Right forelimb (tissue), 1 donor: ENCODE measurements around the gene SUMO1.
"Not testable (repeated sequence)": the region's sequence is repeated elsewhere in the genome, so short reads cannot be mapped to it uniquely, and the experiment has no call there.

Source experiments
- DNase-seq: peaks from one replicate; pipeline ENCODE4 v3.0.0-alpha.2; 2018

Gene SUMO1

DNA sequence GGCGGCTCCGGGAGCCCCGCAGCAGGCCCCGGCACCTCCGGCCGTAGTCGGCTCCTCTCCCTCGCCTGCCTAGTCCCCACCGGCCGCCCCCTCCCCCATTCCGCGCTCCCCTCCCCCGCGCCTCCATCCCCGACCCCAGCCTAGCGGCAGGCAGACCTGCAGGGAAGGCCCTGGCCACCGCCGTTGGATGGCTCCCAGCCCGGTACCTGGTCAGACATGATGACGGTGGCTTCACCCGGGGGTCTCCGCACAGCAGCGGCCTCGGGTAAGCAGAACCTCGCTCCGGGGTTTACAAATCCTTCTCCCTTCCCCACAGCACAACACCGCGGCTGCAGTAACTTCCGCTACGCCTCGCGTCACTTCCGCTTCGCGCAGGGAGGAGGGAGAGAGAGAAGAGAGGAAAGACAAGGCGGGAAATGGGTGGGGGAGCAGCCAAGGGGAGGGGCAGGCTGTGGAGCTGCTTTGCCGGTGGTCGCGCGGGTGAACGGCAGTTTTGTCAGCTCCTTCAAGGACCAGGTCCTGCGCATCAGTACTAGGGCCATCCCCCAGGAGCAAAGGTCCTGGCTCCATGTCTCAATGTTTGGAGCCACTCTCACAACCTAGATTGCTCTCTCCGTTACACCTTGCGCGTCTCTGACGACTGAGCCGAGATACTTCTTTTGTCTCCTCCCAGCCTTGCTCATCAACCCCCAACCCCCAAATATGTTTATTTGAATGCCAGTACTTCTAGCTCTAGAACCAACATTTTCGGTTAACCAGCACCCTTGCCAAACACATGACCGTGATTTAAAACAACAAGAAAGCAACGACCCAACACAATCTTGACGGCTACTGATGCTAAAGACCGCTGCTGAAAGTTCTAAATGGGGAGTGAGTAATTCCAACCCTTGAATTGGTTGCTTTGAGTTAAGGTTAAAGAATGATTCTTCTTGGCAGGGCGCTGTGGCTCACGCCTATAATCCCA, at the start of gene SUMO1:
Gene SUMO1 (minus strand): TSS at position 364 of the 964 bp plus-strand sequence. CDS start 146 bp downstream, at position 218.
- DNase-seq = peak; percentile 95

DNA sequence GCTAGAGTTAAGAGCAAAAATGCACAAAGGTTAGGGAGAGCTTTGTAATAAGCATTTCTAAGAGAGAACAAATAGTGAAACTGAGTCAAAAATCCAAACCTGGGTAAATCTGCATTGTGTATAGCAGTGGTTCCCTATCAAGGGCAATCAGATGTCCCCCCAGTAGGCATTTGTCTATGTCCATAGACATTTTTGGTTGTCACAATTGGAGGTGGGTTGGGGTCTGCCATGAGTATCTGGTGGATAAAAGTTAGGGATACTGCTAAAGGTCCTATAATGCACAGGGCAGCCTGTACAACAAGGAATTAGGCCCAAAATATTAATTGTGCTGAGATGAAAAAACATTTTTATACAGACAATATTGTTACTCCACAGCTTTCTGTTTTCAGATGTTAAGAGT, 48.2 kb upstream of the SUMO1 start:
- DNase-seq = no peak

DNA sequence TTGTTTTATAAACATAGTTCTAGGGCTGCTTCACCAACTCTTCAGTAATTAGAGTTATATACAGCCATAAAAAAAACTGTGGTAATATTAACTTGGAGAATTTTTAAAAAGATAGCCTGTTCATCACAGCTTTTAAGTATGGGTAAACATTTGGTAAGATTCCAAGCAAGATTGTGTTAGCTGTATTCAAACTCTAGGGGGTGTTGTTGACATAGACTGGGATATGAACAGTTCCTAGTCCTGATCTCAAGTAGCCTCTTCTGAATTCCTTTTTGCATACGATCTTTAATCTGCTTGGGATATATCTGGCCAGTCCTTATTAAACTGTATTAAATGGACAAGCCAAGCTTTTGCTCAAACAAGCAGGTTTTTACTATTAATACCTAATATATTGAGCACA, 40.5 kb upstream of the SUMO1 start:
- no peak for DNase-seq

DNA sequence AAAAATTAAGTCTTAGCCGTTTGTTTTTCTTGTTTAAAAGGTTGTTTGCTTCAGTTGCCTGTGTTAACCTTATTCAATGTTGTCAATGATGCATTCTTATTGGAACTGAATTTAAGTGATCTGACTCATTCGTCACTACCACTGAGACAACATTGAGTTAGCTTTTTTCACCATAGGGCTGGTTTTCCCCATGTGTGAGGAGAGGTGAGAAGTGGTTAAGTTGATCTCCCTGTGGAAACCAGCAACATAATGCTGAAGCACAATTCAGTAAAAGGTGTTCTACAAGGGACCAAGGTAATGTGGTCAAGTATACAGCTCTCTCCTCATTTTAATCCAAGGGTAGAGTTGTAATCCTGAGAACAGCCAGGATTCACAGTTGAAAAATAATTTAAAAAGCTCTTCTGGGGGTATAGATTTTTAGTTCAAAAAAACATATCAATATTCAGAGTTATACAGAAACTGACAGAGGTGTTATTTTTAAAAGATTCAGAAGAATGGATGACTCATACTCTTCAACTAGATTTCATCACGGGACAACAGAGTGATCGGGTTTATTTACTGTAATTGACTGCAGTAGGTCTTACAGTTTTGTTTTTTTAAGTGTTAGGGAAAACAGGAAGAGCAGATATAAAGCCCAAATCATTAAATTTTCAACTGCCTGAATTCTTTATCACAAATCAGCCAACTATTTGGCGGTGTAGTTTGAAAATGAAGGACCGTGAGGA, 39.8 kb upstream of the SUMO1 start:
- no peak for DNase-seq

DNA sequence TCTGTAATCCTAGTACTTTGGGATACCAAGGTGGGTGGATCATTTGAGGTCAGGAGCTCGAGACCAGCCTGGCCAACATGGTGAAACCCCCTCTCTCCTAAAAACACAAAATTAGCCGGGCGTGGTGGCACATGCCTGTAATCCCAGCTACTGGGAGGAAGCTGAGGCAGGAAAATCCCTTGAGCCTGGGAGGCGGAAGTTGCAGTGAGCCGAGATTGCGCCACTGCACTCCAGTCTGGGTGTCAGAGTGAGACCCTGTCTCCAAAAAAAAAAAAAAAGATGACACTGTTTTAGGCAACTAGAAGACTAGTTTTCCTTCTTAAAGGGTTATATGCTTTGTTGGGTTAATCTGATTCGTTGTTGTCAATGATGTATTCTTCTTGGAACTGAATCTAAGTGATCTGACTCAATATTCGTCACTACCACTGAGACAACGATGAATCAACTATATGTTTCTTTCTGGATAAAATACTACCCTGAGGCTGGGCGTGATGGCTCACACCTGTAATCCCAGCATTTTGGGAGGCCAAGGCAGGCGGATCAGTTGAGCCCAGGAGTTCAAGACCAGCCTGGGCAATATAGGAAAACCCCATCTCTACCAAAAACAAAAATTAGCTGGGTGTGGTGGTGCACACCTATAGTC, 37.8 kb upstream of the SUMO1 start:
- not testable (repeated sequence) for DNase-seq

DNA sequence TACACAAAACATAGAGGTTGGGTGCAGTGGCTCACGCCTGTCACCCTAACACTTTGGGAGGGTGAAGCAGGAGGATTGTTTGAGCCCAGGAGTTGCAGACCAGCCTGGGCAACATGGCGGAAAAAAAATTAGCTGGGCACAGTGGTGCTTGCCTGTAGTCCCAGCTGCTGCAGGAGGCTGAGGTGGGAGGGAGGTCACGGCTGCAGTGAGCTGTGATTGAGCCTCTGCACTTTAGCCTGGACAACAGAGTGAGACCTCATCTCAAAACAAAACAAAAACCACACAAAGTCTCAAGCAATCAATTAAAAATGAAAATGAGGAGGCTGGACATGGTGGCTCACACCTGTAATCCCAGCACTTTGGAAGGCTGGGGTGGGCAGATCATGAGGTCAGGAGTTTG, 32.1 kb upstream of the SUMO1 start:
- no peak for DNase-seq

DNA sequence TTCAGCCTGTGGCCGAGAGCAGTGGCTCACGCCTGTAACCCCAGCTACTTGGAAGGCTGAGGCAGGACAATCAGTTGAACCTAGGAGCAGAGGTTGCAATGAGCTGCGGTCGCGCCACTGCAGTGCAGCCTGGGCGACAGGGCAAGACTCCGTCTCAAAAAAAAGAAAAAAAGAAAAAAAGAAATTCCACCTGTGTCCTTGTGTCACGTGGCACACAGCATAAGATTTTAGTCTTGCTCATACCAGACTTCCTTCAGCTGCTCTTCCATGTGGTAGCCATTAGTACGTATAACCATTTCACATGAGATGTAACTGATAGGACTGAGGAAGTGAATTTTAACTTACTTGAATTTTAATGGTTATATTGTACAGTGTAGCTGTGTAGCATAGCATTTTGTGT, 31.2 kb upstream of the SUMO1 start:
- DNase-seq = no peak

DNA sequence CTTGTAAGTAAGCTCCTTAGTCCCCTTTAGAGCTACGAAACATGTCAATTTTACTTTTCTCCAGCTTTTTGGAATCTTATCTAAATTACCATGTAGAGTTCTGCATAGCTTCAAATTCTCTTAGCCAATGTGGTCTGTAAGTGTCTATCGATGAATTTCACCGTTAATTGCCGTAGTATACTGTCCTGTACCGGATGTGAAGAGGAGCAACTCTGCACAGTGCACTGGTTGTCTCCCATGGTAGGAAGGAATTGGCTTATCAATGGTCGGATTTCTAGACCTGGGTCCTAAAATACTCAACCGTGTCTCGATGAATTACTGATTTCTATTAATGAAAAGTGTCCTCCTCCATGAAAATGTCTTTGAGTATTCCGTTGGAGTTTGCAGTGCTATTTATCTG, 29.1 kb upstream of the SUMO1 start:
- DNase-seq = no peak

DNA sequence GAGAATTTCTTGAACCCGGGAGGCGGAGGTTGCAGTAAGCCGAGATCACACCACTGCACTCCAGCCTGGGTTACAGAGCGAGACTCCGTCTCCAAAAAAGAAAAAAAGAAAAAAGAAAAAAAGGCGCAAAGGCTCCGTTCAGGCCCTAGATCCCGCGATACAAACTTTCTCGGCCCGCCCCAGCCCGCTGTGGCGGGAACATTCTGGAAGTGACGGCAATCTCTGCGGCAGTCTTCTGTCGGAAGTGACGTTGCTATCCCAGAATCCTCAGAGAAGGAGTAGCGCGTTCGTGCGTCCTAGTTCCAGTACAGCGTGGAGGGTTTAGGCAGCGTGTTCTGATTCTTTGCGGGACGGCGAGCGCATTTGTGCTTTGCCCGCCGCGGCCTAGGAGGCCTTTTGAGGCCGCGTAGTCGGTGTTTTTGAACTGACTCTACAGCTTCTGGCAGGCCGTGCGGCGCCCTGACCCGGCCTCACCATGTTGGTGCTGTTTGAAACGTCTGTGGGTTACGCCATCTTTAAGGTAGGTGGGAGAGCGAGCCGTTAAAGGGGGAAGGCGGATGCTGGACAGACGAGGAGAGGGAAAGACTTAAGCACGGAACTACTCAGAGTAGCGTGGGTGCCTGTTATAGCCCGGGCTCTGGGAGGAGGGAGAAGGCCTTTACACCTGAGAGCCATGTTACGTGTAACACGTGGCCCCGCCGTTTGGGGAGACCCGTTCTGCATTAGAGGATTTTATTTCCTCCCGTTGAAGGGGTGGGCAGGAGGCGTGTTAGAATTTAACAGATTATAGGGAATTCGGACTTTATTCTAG, 27.3 kb upstream of the SUMO1 start, which contains the start of gene NOP58:
Gene NOP58 (plus strand): TSS at position 297 of the 811 bp plus-strand sequence. CDS start 179 bp downstream, at position 476.
- peak; percentile 95 for DNase-seq

DNA sequence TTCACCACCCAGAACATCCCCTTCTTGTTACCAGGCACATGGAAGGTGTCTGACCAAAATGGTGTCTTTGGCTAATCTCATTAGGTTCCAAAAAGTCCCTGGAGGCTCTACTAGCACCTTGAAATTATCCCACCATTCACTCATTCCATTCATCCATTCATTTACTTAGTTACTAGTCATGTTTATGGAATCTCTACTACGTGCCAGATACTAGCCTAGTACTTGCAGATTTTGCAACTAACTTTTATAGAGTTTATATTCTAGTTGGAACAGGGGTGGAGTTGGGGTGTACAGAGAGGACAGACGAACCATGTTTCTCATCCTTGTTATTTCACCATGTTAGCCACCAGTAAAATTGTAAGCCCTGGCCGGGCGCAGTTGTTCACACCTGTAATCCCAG, 23.1 kb upstream of the SUMO1 start:
- DNase-seq = no peak

DNA sequence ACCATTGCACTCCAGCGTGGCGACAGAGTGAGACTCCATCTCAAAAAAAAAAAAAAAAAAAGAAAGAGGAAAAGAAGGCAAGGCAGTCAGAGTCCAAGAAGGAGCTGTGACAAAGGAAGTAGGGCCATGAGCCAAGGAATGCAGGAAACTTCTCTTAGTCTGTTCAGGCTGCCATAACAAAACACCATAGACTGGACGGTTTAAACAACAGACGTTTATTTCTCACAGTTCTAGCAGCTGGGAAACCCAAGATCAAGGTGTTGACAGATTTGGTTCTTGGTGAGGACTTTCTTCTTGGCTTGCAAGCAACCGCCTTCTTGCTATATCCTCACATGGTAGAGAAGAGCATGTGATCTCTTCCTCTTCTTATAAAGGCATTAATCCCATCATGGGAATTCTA, 13.1 kb upstream of the SUMO1 start:
- DNase-seq = no peak

DNA sequence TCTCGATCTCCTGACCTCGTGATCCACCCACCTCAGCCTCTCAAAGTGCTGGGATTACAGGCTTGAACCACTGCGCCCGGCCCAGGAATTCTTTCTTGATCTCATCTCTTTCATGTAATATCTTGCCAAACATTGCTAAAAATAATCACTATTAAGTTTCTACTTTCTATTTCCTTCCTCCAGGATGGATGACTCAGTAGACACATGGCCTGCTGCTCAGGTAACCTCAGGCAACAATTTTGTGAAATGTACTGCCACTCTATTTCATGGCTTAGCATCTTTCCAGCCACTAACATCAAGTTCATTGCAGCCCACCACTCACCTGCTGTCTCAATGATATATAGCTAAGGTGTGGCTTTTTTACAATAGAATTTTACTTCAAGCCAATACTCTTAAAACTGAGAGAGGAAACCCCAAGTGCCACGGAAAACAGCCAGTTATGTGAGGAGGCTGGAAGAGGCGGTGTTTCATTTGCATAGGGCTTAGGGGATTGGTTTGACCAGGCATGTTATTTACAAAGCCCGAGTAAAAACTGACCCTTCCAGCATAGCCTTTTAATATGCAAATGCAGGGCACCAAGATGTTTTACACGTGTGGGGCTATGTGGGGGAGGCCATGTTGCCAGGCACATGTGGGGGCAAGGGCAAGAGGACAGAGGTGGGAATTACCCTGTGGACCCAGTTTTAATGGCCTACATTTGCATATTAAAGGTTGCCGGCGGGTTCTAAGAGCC, 11.3 kb upstream of the SUMO1 start:
- DNase-seq = no peak

DNA sequence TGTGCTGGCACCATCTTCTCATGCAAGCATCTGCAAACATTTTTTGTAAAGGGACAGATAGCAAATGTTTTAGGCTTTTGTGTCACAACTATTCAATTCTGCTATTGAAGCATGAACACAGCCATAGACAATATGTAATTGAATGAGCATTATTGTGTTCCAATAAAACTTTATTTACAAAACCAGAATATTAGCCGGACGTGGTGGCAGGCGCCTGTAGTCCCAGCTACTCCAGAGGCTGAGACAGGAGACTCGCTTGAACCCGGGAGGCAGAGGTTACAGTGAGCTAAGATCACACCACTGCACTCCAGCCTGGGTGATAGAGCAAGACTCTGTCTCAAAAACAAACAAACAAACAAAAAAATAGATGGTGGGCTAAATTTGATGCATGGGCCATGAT, 9.3 kb upstream of the SUMO1 start:
- DNase-seq = not testable (repeated sequence)

DNA sequence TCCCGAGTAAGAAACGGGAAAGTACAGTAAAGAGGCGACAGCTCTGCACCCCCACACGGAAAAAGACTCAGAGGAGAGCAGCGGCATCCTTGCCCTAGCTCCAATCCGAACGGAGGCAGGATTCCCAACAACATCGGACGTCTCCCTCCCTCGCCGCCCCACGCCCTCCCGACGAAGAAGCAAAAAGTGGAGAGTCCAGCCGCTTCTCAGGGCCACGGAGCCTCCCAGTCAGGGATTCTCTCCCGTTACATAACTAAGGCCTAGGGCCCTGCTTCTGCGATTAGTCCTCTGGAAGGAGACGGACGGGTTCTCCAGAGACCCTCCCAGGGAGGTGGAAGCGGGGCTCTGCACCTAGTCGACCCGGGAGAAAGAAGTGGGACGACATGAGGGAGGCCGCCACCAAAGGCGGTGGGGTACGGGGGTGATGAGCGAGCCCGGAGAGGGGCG, 587 bp downstream of the SUMO1 start:
- peak; percentile 65 for DNase-seq

DNA sequence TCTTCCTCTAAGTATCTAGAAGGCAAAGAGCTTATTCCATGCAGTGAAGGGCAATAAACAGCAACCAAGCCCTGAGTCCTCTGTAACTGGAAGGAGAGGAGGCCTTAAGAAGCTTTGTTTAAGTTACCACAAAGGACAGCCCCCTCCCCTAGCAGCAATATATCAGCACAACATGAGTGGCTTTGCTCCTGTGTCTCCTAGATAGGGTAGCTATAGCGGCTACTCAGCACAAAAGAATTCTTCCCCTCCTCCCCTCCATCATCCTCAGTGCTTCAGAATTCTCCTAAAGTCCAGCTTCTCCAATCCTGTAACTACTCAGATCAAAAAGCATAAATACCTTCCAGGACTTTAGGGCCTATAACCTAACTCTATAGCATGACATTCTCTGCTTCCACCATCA, 16.5 kb downstream of the SUMO1 start:
- no peak for DNase-seq

DNA sequence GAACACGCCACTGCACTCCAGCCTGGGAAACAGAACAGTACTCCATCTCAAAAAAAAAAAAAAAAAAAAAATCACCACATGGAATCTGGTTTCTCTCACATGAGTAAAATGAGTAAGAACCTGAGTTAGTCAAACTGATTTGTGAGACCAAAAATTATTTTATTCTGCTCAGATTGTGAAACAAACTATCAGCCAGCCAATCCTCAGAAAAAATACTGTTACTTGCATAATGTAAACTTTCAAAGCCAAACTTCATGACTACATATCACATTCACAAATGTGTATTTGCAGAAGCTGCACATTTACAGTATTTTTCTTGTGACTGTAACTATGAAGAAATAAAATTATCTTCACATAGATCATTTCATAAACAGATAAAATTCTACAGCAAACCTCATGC, 23.2 kb downstream of the SUMO1 start:
- DNase-seq = no peak

DNA sequence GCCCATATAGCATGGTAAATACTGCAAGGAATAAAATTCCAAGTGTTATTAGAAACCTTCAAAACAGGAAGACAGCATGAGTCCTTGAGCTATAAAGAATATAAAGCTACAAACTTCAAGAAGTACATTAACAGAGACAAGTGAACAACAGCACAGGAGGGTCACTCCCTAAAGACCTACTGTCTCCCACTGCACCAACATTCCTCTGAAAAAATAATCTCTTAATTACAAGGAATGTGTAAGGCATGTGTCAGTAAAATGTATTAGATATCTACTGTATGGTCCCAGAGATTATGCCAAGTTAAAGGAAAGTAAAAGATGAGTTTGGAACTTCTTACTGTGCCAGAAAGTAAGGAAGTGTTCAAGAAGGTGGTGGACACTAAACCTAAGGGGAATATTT, 29.9 kb downstream of the SUMO1 start:
- no peak for DNase-seq

DNA sequence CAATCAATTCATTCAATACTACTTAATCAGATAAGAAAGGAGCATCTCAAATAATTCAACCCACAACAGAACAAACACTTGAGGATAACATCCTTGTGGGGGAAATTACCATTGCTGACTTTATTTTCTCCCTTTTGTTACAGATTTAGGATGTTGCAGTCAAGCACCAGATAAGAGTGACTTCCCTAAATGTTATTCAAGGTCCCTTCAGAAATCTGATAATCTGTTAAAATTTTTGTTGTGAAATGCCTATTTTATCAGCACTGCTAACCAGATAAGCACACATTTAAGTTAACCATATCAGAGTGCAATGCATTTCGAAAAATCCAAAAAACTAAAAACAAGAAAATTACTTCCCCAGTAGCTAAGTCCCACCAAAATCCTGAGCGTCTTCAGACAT, 33.5 kb downstream of the SUMO1 start:
- no peak for DNase-seq

DNA sequence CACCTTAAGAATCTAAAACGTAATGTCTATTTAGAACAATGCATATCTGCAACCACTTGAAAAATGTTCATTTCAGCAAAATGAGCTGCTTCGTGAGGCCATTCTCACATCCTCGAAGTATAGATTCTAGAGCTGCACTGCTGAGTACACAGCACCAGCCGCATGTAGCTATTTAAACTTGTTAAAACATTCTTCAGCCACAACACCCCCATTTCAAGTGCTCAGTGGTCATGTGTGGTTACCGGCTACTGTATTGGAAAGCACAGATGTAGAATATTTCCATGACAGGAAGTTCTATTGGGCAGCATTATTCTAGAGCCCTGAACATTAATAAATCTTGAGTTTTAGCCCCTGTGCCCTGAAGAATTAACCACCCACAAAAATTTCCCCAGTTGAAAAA, 35.0 kb downstream of the SUMO1 start:
- DNase-seq = no peak

DNA sequence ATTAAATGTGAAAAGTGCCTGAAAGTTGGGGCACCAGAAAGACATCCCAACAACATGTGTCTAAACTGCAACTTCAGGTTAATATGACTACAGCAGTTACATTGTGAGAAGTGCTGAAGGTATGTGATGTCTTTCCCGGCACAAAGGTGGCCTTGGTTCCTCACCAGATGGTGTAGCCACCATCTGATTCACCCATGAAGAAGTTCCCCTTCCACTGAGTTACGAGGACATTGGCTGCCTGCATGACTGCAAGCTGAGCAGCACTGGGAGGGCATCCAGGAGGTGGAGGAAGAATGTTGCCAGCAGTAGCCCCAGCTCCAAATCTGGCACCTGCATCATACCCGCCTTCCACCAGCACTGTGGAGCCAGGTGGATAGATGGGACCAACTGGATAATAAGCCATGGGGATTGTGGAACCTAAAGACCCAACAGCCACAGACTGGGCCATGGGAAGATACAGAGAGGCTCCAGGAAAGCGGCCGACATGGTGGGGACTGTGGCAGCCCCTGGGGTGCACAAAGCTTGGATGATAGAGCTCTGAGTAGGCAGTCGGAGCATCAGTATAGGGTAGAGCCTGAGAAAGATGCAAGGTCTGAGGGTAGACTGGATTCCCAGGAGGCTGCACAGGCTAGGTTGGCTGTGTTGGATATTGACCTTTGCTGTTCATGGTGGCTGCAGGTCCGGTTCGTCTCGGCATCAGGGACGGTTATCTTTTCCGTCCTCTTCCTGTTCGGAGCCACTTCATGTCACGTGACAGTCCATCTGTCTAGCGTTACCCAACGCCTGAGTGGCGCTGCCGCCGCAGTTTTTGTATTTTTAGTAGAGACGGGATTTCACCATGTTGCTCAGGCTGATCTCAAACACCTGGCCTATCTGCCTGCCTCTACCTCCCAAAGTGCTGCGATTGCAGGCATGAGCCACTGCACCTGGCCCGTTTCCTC, 36.9 kb downstream of the SUMO1 start:
- DNase-seq = no peak

DNA sequence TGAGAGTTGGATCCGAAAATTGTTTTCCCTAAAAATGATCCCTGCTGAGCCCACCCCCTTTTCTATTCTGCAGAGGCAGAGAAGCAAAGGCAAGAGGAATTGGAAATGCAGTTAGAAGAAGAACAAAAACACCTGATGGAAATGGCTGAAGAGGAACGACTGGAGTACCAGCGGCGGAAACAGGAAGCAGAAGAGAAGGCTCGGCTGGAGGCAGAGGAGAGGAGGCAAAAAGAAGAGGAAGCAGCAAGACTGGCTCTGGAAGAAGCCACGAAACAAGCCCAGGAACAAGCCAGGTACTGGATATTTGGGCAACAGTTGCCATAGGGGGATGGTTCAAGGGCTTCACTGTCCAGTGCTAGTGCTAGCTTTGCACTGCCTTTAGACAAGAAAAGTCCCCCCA, 41.7 kb downstream of the SUMO1 start:
- DNase-seq = no peak
